Adrenal gland (tissue), 5 donors: ENCODE results near the gene MARK3.

ENCODE experiments used
- POLR2A ChIP-seq, 2 donors: fragments of 450-650 bp; IDR thresholded peaks; one replicate each; pipeline ENCODE4 v1.6.1; 2017; ENCODE audit warnings: antibody characterized with exemption in 2 of 2, mild to moderate bottlenecking in 2 of 2, moderate library complexity in 1 of 2
- TF ChIP-seq, protein P1 (sequence below), 6 experiments: fragments of 450-650 bp in 4 of 6; fragments of 200-600 bp in 2 of 6; sonication (generic) in 1 of 6; IDR thresholded peaks; 1 replicate in 5 of 6; 2 replicates in 1 of 6; pipeline versions ENCODE4 v1.5.1 to v1.8.0; 2016 to 2021; ENCODE audit warnings: antibody characterized with exemption in 6 of 6, mild to moderate bottlenecking in 2 of 6, moderate library complexity in 1 of 6
- donor health status: DM: no; HTN: no; CAD: no.

DNA sequence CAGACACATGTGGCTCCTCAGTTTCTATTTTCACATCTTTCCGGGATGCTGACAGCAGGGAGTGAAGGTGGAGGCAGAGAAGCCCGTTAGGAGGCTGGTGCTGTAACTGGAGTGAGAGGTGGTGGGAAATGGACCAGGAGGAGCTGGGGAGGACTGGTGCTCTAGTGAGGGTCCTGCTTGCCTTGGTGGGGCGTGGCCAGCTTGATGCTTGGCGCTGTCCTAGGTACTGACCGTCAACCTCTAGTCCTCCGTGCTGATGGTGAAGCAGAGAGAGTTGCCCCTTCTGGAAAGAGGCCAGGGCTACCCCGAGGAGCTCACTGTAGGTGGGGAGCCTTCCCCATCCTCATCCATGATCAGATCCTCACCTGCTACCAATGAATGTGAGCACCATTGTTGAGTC is 145.2 kb downstream of the MARK3 start:
- TF ChIP-seq, protein P1, sequence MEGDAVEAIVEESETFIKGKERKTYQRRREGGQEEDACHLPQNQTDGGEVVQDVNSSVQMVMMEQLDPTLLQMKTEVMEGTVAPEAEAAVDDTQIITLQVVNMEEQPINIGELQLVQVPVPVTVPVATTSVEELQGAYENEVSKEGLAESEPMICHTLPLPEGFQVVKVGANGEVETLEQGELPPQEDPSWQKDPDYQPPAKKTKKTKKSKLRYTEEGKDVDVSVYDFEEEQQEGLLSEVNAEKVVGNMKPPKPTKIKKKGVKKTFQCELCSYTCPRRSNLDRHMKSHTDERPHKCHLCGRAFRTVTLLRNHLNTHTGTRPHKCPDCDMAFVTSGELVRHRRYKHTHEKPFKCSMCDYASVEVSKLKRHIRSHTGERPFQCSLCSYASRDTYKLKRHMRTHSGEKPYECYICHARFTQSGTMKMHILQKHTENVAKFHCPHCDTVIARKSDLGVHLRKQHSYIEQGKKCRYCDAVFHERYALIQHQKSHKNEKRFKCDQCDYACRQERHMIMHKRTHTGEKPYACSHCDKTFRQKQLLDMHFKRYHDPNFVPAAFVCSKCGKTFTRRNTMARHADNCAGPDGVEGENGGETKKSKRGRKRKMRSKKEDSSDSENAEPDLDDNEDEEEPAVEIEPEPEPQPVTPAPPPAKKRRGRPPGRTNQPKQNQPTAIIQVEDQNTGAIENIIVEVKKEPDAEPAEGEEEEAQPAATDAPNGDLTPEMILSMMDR (IDR thresholded peaks at IDR 0.05), result no peak
- TF ChIP-seq POLR2A (IDR thresholded peaks at IDR 0.05), result no peak
